Measurements from ENCODE around the gene DHX29.
A peak's percentile ranks its signal among the peaks of the same experiment; 100 is the strongest.

DHX29 gene

DNA sequence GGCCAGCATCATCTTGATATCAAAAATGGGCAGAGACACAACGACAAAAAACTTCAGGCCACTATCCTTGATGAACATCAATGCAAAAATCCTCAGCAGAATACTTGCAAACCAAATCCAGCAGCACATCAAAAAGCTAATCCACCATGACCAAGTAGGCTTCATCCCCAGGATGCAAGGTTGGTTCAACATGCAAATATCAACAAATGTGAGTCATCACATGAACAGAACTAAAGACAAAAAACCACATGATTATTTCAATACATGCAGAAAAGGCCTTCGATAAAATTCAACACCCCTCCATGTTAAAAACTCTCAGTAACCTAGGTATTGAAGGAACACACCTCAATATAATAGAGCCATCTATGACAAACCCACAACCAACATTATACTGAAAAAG lies 8.8 kb upstream of the DHX29 start:
- DNase-seq, result no peak

DNA sequence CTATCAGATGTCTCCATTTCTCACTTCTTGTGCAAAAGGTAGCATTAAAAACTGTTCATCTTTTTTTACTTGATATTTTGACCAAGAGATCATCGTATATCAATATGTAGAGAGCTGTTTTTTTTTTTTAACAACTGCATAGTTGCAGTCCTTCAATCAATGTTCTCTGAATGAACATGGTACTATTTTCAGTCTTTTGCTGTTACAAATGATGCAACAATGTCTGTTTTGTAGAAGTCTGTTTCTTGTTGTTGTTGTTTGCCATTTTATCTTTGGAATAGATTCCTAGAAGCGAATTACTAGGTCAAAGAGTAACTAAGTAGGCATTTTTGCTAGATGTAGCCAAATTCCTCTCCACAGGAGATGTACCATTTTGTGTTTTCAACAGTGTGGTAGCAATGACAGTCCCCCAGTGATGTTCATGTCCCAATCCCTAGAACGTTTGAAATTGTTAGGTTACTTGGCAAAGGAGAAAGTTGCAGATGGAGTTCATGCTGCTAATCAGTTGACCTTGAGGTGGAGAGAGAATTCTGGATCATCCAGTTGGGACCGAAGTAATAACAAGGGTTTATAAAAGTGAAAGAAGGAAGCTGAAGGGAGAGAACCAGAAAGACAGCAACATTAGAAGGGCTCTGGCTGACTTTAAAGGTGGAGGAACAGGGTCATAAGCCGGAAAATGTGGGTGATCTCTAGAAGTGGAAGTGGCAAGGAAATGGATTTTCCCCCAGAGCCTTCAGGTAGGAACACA lies 6.5 kb upstream of the DHX29 start:
- no peak for DNase-seq

DNA sequence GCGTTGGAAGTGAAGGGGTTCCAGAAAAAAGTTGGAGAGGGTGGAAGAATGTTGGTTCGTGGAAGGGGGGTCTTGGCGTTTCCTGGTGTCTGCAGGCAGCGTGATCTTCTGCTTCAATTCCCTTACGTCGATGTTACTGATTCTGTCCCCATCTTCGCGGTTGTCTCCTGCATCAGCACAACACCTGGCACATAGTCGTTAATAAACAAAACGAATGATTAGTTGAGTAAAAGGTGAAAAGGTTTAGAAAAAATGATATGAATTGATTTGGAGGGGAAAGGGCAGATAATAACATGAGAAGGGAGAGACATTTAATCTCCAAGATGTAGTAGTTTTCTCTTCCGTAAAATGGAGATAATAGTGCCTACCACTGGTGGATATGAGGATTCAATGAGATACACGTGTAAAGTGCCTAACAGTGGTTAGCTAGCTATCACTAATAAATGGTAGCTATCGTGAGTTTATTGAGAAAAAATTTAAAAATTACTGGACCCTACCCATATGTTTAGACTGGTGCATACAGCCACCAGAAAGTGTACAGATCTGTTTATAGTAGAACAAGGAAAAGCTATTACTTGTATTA lies 851 bp upstream of the DHX29 start:
- no peak for DNase-seq

- DNase-seq, result no peak
Measured at GRCh38 chr5:55306641-55307382, 682 bp downstream of the DHX29 start.

DNA sequence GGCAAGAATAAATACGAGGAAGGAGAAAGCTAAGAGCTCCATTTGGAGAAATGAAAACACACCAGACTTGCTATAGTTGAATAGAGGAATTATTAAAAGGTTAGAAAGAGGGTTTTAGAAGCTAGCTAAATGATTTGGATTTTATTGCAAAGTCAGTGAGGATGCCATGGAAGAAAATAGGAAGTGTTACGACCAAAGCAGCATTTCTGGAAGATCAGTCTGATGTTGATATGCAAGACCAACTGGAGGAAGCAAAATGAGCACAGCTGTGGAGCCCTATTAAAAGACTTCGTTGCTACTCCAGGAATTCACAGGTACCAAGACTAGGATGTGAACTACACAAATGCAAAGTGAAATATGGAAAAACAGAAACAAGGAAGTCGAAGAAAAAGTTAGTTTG lies 2.1 kb downstream of the DHX29 start:
- DNase-seq, result no peak

DNA sequence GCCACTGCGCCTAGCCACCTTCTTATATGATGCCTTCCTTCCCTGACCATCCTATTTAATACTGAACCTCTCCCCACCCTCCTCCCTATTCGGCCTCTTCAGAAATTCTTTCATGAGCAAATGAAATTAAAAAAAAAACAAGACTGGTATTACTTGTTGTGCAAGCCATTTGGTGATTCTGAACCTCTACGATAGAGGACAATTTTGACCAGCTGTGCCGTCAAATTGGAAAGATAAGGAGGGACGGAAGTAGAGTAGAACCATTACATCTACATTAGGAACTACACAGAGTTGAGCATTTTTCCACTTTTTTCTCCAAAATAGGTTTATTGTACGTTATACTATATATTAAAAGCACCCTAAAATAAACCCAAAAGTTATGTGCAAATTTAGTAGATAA lies 2.9 kb downstream of the DHX29 start:
- DNase-seq, result no peak

DNA sequence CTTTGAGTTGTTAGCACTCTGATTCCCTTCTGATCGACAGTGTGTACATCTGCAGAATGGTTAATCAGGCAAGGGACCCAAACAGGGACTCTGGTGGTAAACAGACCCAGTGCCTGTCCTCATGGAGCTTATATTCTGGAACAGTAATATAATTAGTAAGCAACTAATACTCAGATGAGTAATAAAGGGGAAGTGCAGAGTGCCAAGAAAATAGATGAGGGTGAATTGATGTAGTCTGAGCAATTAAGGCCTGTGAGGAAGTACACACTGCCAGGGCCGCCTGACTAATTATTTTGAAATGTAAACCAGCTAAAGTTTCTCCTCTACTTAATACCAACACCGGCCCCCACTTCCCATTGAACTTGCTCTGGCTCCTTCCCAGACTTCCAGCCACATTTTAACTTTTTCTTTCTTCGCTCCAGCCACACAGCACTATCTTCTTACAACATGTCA lies 4.2 kb downstream of the DHX29 start:
- DNase-seq, result no peak

DNA sequence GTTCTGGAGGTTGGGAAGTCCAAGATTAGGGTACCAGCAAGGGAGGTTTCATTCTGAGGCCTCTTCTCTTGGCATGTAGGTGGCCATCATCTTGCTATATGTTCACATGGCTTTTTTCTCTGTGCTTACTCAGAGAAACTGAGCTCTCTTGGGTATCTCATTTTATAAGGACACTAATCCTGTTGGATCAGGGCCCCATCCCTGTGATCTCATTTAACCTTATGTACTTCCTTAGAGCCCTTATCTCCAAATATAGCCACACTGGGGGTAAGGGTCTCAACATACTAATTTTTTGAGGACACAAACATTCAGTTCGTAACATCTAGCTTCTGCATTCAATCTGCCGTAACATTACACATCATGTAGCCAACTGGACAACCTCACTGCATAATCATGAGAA lies 6.6 kb downstream of the DHX29 start:
- DNase-seq, result no peak

GRCh38 chr5:55294935-55295334 lies 12.6 kb downstream of the DHX29 start:
- DNase-seq, result no peak

DNA sequence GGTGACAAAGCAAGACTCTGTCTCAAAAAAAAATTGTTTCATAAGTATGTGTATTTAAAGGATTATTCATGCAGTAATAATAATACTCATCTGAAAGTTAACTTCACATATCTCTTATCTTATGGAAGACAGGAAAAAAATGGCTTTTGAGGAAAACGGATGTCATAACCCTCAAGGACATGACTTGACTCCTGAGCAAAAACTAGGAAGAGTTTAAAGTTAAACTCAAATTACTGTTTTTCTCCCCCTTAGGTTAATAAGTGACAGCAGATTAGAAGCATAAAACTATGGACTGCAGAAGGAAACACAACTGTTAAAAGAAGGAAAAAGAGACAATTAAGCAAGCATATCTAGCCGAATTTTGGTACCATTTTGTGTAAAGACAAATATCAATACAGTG lies 16.5 kb downstream of the DHX29 start:
- no peak for DNase-seq

- DNase-seq, result no peak
Measured at GRCh38 chr5:55289808-55290207, 17.7 kb downstream of the DHX29 start.

DNA sequence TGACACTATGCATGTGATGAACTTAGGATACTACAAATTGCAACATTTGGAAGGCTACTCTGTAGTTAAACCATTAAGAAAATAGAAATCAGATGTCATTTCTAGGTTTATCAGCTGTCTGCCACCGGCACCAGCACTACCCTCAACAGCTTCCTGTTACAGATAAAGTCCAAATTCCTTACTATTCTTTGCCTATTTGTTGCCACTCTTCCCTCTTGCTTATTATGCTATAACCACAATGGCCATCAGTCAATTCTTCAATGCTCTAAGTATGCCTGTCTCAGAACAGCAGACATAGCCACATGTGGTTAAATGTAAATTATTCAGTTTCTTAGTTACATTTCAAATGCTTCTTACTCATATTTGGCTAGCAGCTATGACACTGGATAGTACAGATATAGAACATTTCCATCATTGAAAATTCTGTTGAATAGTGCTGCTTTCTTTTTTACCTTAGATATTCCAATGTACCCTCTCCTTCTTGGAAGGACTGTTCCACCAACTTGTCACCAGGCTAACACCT lies 21.0 kb downstream of the DHX29 start:
- no peak for DNase-seq

GRCh38 chr5:55278778-55279177 lies 28.7 kb downstream of the DHX29 start:
- DNase-seq, result no peak

DNA sequence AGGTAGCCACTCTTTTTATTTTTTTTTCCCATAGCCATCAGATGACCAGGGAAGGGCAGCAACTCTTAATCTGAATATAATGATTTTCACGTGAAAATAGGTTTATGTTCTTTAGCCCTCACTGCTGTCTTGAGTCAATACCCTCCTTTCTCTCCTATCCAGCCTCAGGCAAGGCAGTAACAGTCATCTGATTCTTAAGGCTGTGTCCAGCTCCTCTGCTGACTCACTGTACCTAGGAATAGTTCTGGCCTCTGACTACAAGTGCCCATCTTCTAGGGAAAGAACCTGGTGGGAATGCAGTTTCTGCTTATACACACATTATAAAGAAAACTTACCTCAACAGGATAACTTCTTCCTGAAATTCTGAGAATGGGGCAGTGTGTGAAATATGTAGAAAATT lies 30.7 kb downstream of the DHX29 start:
- DNase-seq, result no peak

- no peak for DNase-seq
Measured at GRCh38 chr5:55258339-55258738, 49.2 kb downstream of the DHX29 start.

- DNase-seq, result no peak
Measured at GRCh38 chr5:55254802-55255201, 52.7 kb downstream of the DHX29 start.

DNA sequence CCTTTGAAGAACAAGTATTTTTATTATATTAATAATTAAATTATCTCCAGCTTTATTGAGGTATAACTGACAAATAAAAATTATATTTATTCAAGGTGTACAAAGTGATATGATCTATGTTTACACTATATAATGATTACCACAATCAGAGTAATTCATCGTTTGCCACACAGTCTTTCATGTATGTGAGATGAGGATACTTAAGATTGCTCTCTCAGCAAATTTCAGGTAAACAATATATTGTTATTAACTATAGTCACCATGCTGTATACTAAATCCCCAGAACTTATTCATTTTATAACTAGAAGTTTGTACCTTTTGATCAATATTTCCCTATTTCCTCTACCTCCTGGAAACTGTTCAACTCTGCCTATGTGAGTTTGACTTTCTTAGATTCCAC lies 57.4 kb downstream of the DHX29 start:
- no peak for DNase-seq

- peak; percentile 43 for DNase-seq
Measured at GRCh38 chr5:55241746-55242145, 65.7 kb downstream of the DHX29 start.

- DNase-seq, result no peak
Measured at GRCh38 chr5:55236800-55237199, 70.7 kb downstream of the DHX29 start.

- peak; percentile 47 for DNase-seq
Measured at GRCh38 chr5:55234121-55234700, 73.3 kb downstream of the DHX29 start.

- DNase-seq, result peak; percentile 89
Measured at GRCh38 chr5:55232985-55233928, 74.2 kb downstream of the DHX29 start, which contains the start of gene CCNO. Gene CCNO (minus strand): TSS chr5:55233608. CDS start chr5:55233523, 85 bp downstream.

All from NCI-H345 (cell line).